NCI-H345 treated with DMSO at 0.1 percent for 48 hours (cell line): Measurements from ENCODE around the gene CCNG1.
"Not testable (repeated sequence)": the region's sequence is repeated elsewhere in the genome, so short reads cannot be mapped to it uniquely, and the experiment has no call there.

Experiments used
- DNase-seq: peaks from one replicate; lab custom pipeline; 2025; ENCODE audit not compliant: unreplicated experiment; lab: John Stamatoyannopoulos, UW

Gene CCNG1

GRCh38 chr5:163437309-163438182 lies at the start of gene CCNG1:
CCNG1 (plus strand) TSS chr5:163437595; CDS start chr5:163439257, 1,662 bp downstream.
- DNase-seq = peak; percentile 96

GRCh38 chr5:163395792-163396191 lies 41.6 kb upstream of the CCNG1 start:
- DNase-seq = no peak

GRCh38 chr5:163396818-163397340 lies 40.5 kb upstream of the CCNG1 start:
- DNase-seq = not testable (repeated sequence)

GRCh38 chr5:163397354-163397753 lies 40.0 kb upstream of the CCNG1 start:
- no peak for DNase-seq

DNA sequence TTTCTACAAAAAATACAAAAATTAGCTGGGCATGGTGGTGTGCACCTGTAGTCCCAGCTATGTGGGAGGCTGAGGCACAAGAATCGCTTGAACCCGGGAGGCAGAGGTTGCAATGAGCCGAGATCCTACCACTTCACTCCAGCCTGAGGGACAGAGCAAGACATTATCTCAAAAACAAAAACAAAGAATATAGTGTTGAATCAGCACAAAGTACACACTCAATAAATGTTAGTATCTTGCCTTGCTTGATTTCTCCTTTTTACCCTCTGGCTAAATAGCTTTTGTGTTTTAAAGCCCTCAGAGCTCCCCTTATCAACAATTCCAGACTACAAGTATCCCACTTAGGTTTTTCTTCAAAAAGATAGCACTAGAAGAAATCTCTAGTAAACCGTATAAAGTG lies 37.5 kb upstream of the CCNG1 start:
- DNase-seq = no peak

- no peak for DNase-seq
These were observed 36.1 kb upstream of the CCNG1 start for GRCh38 chr5:163401271-163401670.

DNA sequence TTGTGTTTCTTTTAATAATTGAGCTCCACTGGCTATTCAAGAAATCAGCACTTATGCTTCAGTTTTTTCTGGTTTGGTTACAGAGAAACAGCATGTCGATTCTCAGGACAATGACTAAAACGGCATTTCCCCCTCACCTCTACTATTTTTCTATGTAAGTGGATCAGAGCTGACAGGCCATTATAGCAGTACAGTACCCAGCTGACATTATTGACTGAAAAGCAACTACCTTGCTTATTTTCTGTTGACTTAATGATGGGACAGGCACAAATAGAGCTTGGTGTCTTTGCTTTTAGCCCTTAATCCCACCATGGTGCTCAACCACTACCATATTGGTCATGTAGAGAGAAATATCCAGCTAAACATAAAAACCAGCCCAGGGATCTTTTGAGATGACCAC lies 35.4 kb upstream of the CCNG1 start:
- no peak for DNase-seq

GRCh38 chr5:163404364-163405173 lies 32.8 kb upstream of the CCNG1 start:
- DNase-seq = no peak

- no peak for DNase-seq
These were observed 30.2 kb upstream of the CCNG1 start for GRCh38 chr5:163407034-163407655.

- DNase-seq = peak; percentile 36
These were observed 29.0 kb upstream of the CCNG1 start for GRCh38 chr5:163408311-163408923.

DNA sequence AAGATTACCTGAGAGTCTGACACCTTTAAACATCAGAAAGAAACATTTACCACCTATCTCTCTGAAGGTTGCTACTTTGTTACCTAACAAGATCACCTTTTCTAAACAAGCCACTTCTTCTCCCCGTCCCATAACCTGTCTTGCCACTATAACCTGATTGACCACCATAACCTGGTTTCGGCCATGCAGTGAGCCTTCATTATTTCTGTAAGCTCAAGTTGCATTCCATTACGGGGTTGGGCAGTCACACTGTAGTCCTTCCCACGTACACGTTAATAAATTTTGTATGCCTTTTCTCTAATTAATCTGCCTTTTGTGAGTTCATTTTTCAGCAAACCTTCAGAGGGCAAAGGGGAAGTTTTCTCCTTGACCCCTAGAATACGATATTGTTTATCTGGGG lies 28.0 kb upstream of the CCNG1 start:
- no peak for DNase-seq

DNA sequence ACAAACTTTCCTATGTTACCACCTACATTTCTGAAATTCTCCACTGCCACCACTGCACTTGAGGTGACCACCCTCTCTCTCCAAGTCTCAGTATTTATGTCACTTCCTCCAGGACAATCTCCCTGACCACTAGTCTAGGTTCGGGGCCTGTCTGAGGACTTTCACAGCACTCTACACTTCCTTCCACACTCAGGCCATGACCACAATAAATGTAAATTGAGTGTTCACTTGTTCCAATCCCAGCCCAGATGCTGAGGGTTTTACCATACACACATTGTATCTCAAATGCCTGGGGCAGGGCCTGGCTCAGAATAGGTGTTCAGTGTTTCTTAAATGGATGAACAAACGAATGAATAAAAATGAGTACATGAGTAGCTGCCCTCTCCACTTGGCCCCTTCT lies 26.9 kb upstream of the CCNG1 start:
- DNase-seq = no peak

- DNase-seq = not testable (repeated sequence)
These were observed 21.7 kb upstream of the CCNG1 start for GRCh38 chr5:163415673-163416072.

DNA sequence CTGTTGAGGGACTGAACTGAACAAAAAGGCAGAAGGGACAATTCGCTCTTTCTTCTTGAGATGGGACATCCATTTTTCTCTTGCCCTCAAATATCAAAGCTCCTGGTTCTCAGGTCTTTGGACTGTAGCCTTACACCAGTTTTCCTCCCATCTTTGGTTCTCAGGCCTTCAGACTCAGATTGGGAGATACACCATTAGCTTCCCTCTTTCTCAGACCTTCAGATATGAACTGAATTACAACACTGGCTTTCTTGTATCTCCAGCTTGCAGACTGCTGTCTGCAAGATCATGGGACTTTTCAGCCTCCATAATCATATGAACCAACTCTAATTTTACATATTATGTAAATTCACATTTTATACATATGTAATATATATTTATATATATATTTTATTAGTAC lies 12.6 kb upstream of the CCNG1 start:
- no peak for DNase-seq

DNA sequence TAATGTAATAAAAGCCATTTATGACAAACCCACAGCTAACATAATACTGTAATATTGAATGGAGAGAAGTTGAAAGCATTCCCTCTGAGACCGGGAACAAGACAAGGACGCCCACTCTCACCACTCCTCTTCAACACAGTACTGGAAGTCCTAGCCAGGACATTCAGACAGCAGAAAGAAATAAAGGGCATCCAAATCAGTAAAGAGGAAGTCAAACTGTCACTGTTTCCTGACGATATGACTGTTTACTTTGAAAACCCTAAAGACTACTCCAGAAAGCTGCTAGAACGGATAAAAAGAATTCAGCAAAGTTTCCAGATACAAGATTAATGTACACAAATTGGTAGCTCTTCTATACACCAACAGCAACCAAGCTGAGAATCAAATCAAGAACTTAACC lies 11.3 kb upstream of the CCNG1 start:
- DNase-seq = not testable (repeated sequence)

DNA sequence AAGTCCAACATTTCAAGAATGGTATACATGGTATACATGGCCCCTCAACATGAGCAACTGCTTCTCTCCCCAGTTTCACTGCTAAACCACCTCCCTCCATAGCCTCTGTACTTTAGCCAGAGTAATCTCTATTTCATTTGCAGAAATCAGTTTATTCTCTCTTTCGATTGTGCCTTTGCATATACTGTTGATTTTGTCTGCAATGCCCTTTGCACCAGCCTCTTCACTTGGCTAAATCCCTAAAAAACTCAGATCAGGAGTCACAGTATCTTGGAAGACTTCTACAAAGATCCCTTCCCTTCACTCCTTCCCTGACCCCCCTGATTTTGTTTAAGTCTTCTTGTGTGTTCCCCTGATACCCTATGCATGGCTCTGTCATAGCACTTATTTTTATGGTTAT lies 4.9 kb upstream of the CCNG1 start:
- no peak for DNase-seq

- no peak for DNase-seq
These were observed 4.1 kb upstream of the CCNG1 start for GRCh38 chr5:163433271-163433670.

GRCh38 chr5:163434401-163434866 lies 3.0 kb upstream of the CCNG1 start:
- DNase-seq = no peak

DNA sequence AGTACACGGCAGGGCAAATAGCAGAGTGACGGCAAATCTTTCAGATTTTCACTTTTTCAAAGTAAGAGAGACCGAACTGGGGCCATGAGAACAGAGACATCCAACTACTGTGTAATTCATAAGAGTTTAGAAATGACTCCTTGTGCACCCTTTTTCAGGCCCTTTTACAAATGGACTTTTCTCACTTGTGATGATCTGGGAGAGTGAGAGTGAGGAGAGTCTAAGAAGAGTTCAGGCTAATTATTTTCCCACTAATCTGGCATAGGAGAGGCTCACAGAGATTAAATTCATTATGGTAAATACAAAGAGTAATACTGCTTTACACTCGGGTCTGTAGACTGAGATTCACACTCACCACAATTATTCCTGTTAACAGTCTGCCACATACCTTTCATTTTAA lies 880 bp upstream of the CCNG1 start:
- no peak for DNase-seq

DNA sequence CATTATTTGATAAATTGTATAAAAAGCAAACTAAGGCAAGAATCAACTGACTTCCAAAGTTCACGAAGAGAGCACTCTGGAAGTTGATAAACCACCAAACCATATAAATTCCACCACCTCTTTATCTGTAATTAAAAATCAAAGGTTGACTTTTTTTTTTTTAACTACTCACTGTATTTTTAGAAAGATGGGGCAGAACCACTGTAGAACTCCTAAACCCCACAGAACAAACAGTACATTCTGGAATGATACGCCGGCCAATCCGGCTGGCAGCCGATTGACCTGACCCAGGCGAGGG lies 435 bp upstream of the CCNG1 start:
- DNase-seq = no peak

- no peak for DNase-seq
These were observed 1.7 kb downstream of the CCNG1 start for GRCh38 chr5:163439092-163439425.
